ENCODE results near the gene MAP2K5.

DNA sequence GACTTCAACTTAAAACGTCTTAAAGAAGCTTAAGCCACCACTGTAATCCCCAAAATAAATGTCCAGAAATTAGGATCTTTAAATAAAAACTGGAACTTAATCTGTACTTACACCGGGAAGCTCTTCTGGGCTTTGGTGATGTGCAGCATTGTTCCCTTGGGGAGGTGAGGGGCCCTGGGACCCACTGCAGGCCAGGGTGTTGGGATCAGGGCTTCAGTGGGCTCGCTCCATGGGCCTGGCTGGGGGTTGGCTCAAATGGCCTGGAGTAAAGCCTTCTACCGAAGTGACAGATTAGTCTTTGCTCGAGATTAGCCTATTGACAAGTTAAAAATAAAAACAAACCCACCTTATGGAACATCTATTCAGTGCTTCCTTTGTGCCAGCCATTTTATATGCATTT lies 303.5 kb downstream of the MAP2K5 start:
- TF ChIP-seq, protein P1, sequence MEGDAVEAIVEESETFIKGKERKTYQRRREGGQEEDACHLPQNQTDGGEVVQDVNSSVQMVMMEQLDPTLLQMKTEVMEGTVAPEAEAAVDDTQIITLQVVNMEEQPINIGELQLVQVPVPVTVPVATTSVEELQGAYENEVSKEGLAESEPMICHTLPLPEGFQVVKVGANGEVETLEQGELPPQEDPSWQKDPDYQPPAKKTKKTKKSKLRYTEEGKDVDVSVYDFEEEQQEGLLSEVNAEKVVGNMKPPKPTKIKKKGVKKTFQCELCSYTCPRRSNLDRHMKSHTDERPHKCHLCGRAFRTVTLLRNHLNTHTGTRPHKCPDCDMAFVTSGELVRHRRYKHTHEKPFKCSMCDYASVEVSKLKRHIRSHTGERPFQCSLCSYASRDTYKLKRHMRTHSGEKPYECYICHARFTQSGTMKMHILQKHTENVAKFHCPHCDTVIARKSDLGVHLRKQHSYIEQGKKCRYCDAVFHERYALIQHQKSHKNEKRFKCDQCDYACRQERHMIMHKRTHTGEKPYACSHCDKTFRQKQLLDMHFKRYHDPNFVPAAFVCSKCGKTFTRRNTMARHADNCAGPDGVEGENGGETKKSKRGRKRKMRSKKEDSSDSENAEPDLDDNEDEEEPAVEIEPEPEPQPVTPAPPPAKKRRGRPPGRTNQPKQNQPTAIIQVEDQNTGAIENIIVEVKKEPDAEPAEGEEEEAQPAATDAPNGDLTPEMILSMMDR (conservative IDR thresholded peaks at IDR 0.05): no peak
- TF ChIP-seq ZFX (IDR thresholded peaks at IDR 0.05): no peak
